Common myeloid progenitor, CD34-positive (primary cell): ENCODE measurements around the gene ADARB2.
"Not testable (repeated sequence)": the region's sequence is repeated elsewhere in the genome, so short reads cannot be mapped to it uniquely, and the experiment has no call there.

Experiments
- CTCF ChIA-PET: fragments of 350-600 bp; sonication (Branson Sonifier 250); formaldehyde crosslinking; loops from one replicate; lab custom pipeline; 2021; ENCODE audit warnings: antibody characterized with exemption; lab: Charles Lee
- POLR2A ChIA-PET: fragments of 350-600 bp; sonication (Branson Sonifier 250); formaldehyde crosslinking; loops from one replicate; lab custom pipeline; 2021; ENCODE audit warnings: antibody characterized with exemption; lab: Charles Lee
- DNase-seq, 3 donors: peaks; one replicate each; pipeline versions ENCODE4 v3.0.0 to v3.0.0-alpha.2; 2013
- H3K27ac ChIP-seq, 2 experiments: 1 replicate in 1 of 2; 2 replicates in 1 of 2; pipeline ENCODE4 v1.7.0; 2013; ENCODE audit warnings: inconsistent platforms in 2 of 2, low read length in 2 of 2, mild to moderate bottlenecking in 2 of 2, low read depth in 1 of 2, moderate library complexity in 1 of 2; ENCODE audit not compliant: severe bottlenecking in 2 of 2, insufficient read depth in 1 of 2, poor library complexity in 1 of 2
- H3K27me3 ChIP-seq, 5 experiments: replicated peaks in 2 of 5; 1 replicate in 3 of 5; 2 replicates in 2 of 5; pipeline versions ENCODE4 v1.6.1 to v1.7.0; 2013; ENCODE audit warnings: low read length in 4 of 5, mild to moderate bottlenecking in 2 of 5, moderate library complexity in 2 of 5, inconsistent platforms in 1 of 5; ENCODE audit not compliant: insufficient read depth in 5 of 5, control insufficient read depth in 4 of 5
- H3K36me3 ChIP-seq, 4 experiments: 1 replicate in 2 of 4; 2 replicates in 2 of 4; pipeline versions ENCODE4 v1.6.1 to v1.7.0; 2013; ENCODE audit warnings: low read length in 3 of 4, control low read depth in 1 of 4, mild to moderate bottlenecking in 1 of 4; ENCODE audit not compliant: control insufficient read depth in 4 of 4, insufficient read depth in 4 of 4
- H3K4me1 ChIP-seq, 4 experiments: 1 replicate in 3 of 4; 2 replicates in 1 of 4; pipeline versions ENCODE4 v1.6.1 to v1.7.1; 2013; ENCODE audit warnings: low read length in 3 of 4, mild to moderate bottlenecking in 3 of 4, control low read depth in 1 of 4, inconsistent platforms in 1 of 4, moderate library complexity in 1 of 4; ENCODE audit not compliant: control insufficient read depth in 4 of 4, insufficient read depth in 4 of 4; ENCODE audit errors: control extremely low read depth in 1 of 4
- H3K4me3 ChIP-seq, 7 experiments: 1 replicate in 4 of 7; 2 replicates in 3 of 7; pipeline versions ENCODE4 v1.5.1 to v1.7.0; 2013; ENCODE audit warnings: mild to moderate bottlenecking in 7 of 7, low read length in 6 of 7, moderate library complexity in 6 of 7, inconsistent platforms in 2 of 7, low read depth in 2 of 7, control low read depth in 1 of 7; ENCODE audit not compliant: insufficient read depth in 4 of 7, control insufficient read depth in 1 of 7; ENCODE audit errors: extremely low read depth in 1 of 7
- H3K9me3 ChIP-seq, 5 experiments: 1 replicate in 4 of 5; 2 replicates in 1 of 5; pipeline versions ENCODE4 v1.6.1 to v1.7.1; 2013; ENCODE audit warnings: low read length in 4 of 5, mild to moderate bottlenecking in 2 of 5, inconsistent platforms in 1 of 5, low read depth in 1 of 5, moderate library complexity in 1 of 5; ENCODE audit not compliant: control insufficient read depth in 4 of 5, insufficient read depth in 2 of 5; ENCODE audit errors: control extremely low read depth in 1 of 5
- WGBS: methylation state at CpG from one replicate; pipeline ENCODE4 v1.1.5; 2013; ENCODE audit not compliant: insufficient coverage; 5-methylcytosine and 5-hydroxymethylcytosine counted together

The ADARB2 gene

DNA sequence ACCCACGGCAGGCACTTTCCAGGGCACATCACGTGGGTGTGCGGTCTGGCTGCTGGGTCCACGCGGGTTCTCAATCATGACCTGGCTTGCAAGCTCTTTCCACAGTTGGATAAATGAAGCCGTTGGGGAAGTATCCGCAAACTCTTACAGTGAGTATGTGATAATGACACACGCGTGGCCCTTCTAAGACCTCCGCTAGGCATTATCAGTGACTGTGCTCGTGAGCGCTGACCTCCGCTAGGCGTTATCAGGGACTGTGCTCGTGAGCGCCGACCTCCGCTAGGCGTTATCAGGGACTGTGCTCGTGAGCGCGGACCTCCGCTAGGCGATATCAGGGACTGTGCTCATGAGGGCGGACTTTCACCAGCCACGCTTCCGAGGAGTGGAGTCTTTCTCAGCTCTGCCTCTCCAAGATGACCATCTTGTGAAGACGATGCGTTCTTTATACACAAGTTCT is 574.1 kb downstream of the ADARB2 start:
- ChIA-PET POLR2A (no interaction called here), CTCF (no interaction called here)
- peaks cover 0 to 4% (median 0%) of the 10 kb centered on the region in 5 experiments for H3K9me3 ChIP-seq
- H3K27ac ChIP-seq = no peak overlapping the region
- peaks cover 0 to 13% (median 0%) of the 10 kb centered on the region in 5 experiments for H3K27me3 ChIP-seq
- H3K36me3 ChIP-seq = no peaks in the 10 kb centered on the region
- no peak overlapping the region for H3K4me3 ChIP-seq
- DNase-seq = no peak
- 97% methylated on average over 26 of the region's 29 CpGs for WGBS
- no peaks in the 10 kb centered on the region for H3K4me1 ChIP-seq

DNA sequence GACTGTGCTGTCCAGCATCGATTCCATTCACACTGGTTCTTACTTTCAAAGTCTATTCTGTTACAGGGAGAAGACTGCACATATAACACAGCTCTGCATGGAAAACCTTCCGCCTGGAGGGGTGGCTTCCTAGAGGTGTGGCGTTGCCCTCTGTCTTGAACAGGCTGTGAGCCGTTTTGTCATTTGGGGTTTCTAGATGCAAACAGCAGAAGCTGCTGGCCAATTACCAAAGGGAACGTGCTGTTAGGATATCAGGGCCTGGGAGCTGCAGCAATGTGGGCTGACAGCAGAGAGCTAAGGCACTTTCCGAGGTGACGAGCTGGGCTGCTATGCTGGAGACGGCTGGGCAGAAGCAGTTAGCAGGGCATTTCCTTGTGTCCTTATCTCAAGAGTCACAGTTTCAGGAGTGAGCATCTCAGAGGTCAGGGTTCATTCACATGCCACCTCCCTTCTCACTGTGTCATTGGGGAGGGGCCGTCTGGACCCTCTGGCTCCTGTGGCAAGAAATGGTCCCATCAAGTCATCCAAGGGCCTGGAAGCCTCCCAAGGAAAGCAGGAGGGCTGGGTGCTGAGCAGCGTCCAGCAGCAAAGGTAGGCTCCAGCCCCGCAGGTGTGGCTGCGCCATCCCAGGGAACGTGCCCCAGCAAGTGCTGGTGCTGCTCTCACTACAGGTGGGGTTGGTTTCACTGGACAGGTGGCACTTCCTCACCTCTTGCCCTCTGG is 574.7 kb downstream of the ADARB2 start:
- H3K27ac ChIP-seq = no peak overlapping the region
- ChIA-PET CTCF (no interaction called here), POLR2A (no interaction called here)
- H3K4me3 ChIP-seq = no peak overlapping the region
- H3K27me3 ChIP-seq = peaks cover 0 to 13% (median 0%) of the 10 kb centered on the region in 5 experiments
- WGBS = 86% methylated on average over 9 of the region's 13 CpGs
- no peaks in the 10 kb centered on the region for H3K36me3 ChIP-seq
- peaks cover 0 to 4% (median 0%) of the 10 kb centered on the region in 5 experiments for H3K9me3 ChIP-seq
- no peak for DNase-seq
- no peaks in the 10 kb centered on the region for H3K4me1 ChIP-seq

DNA sequence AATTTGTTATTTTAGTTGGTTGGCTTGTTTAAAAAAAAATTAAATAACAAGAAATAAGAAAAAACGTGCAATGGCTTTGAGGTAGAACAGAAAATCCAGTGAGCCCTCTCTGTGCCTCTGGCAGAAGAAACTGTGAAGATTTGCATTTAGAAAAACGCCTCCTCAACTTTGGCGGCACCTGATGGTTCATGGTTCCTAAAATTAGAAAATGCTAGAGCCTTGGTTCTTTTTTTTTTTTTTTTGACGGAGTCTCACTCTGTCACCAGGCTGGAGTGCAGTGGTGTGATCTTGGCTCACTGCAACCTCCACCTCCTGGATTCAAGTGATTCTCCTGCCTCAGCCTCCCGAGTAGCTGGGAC is 576.0 kb downstream of the ADARB2 start:
- H3K4me3 ChIP-seq, H3K27ac ChIP-seq, H3K4me1 ChIP-seq, H3K9me3 ChIP-seq, POLR2A ChIA-PET, DNase-seq, CTCF ChIA-PET, H3K36me3 ChIP-seq: not testable (repeated sequence)
- WGBS = 77% methylated on average over 2 of the region's 5 CpGs
- H3K27me3 ChIP-seq = peaks cover 0 to 10% (median 2%) of the 10 kb centered on the region in 5 experiments

DNA sequence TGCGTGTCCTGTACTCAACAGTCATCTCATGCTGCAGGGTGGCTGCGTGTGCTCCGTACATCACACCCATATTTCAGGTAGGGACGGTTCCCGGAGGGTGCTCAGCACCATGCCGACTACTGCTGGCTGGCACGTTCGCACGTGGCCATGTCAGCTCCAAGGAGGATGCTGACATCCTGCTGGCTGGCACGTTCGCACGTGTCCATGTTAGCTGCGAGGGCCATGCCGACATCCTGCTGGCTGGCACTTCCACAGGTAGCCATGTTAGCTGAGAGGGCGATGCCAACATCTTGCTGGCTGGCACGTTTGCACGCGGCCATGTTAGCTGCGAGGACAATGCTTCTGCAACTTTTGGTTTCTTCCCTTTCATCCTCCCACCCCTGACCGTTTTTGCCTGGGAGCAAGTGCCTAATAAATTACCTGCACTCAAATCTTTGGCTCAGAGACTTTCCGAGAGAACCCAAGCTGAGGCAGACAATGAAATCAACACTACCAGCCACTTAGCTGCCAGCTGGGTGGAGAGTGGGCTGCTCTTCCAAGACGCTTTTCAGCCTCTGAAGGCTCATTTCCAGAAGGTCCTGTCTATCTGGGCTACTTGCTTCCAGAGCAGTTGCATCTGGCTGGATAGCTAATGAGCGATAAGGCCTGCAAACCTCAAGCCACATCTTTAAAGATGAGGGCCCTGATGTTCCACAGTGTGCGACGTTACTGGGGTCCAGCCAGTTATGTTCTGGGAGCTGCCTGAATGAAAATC is 576.6 kb downstream of the ADARB2 start:
- DNase-seq = no peak
- no peaks in the 10 kb centered on the region for H3K4me1 ChIP-seq
- peaks cover 0 to 4% (median 0%) of the 10 kb centered on the region in 5 experiments for H3K9me3 ChIP-seq
- no peak overlapping the region for H3K27ac ChIP-seq
- ChIA-PET CTCF (interaction anchor here (0.6 to 0.7 kb wide), 2 partner anchors 136 to 592 kb away, joined by 3 to 4 read pairs; no protein-coding TSS in a partner anchor), POLR2A (interaction anchor here (0.6 kb wide), 1 partner anchor 651 kb away, joined by 3 read pairs; no protein-coding TSS in a partner anchor)
- WGBS = 96% methylated on average over 24 of the region's 25 CpGs
- H3K36me3 ChIP-seq = no peaks in the 10 kb centered on the region
- H3K27me3 ChIP-seq = peaks cover 0 to 7% (median 2%) of the 10 kb centered on the region in 5 experiments
- H3K4me3 ChIP-seq = no peak overlapping the region

DNA sequence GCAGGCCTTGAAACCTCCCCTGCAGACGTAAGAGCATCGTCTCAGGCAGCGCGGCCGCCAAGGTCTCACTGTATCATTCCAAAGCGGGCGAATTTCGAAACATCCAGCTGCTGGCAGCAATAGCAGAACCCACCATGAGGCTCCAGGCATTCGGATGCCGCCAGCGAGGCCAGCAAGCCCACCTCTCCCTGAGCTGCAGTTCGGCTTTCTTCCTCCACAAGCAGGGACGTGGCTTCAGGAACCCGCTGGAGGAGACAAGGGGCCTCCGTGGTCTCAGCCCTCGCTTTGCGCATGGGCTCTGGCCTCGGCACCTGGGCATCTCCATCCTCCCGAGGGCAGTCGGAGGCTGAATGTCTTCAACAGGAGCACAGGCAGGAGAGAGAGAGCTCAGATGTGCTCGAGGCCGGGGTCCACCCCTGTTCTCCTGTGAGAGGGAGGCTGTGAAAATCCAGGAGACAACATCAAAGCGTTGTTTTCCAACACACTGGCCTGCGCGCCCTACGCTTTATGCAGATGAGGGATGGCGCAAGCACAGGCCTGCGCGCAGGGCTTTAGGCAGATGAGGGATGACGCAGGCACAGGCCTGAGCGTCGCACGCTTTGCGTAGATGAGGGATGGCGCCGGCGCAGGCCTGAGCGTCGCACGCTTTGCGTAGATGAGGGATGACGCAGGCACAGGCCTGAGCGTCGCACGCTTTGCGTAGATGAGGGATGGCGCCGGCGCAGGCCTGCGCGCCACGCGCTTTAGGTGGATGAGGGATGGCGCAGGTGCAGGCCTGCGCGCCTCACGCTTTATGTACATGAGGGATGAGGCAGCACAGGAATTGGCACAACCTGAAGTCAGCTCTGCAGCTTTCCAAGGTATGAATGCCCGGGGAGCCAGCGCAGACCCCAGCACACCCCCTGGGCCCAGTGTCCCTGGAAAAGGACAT is 577.9 kb downstream of the ADARB2 start:
- Histone ChIP-seq H3K27ac (no peak overlapping the region), H3K9me3 (no peaks in the 10 kb centered on the region), H3K36me3 (no peaks in the 10 kb centered on the region), H3K4me1 (no peaks in the 10 kb centered on the region), H3K27me3 (peaks cover 0 to 7% (median 2%) of the 10 kb centered on the region in 5 experiments), H3K4me3 (no peak overlapping the region)
- ChIA-PET CTCF (interaction anchor here (0.6 to 0.7 kb wide), 2 partner anchors 138 to 591 kb away, joined by 3 to 4 read pairs; no protein-coding TSS in a partner anchor), POLR2A (interaction anchor here (0.6 kb wide), 1 partner anchor 650 kb away, joined by 3 read pairs; no protein-coding TSS in a partner anchor)
- WGBS = 92% methylated on average over 59 of the region's 59 CpGs
- DNase-seq = peak in 1 of 3 donors; percentile 7

DNA sequence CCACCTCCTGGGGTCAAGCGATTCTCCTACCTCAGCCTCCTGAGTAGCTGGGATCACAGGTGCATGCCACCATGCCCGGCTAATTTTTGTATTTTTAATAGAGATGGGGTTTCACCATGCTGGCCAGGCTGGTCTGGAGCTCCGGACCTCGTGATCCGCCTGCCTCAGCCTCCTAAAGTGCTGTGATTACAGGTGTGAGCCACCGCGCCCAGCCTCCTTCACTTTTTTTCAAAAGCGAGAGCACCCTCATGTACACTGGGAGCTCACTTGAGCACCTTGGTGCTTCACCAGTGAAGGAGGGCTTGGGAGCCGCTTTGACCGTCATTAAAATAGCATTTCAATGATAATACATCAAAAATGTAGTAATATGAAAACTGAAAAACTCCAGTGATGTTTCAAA is 578.8 kb downstream of the ADARB2 start:
- CTCF ChIA-PET, H3K27me3 ChIP-seq, H3K9me3 ChIP-seq, DNase-seq, H3K4me1 ChIP-seq, H3K36me3 ChIP-seq, POLR2A ChIA-PET, H3K27ac ChIP-seq, H3K4me3 ChIP-seq: not testable (repeated sequence)
- 96% methylated on average over 8 of the region's 10 CpGs for WGBS
